ENCODE data around the gene SLC12A7.

GRCh38 chr5:1006656-1007071 lies 105.2 kb downstream of the SLC12A7 start:
- TF ChIP-seq CTCF (IDR thresholded peaks at IDR 0.05) (no peak), POLR2A (IDR thresholded peaks at IDR 0.05) (no peak)

Data from heart left ventricle (tissue), 13 donors.